ENCODE results near the gene KSR1.
A peak's percentile ranks its signal among the peaks of the same experiment; 100 is the strongest.

The KSR1 gene

GRCh38 chr17:27597783-27598320 is 141.6 kb downstream of the KSR1 start:
- DNase-seq = no peak

GRCh38 chr17:27598337-27599050 is 142.2 kb downstream of the KSR1 start:
- no peak for DNase-seq

- DNase-seq = no peak
Measured at GRCh38 chr17:27600471-27600870, 144.2 kb downstream of the KSR1 start.

GRCh38 chr17:27601069-27601974 is 145.1 kb downstream of the KSR1 start:
- peak; percentile 24 for DNase-seq

GRCh38 chr17:27601975-27602302 is 145.7 kb downstream of the KSR1 start:
- no peak for DNase-seq

- no peak for DNase-seq
Measured at GRCh38 chr17:27602721-27603420, 146.6 kb downstream of the KSR1 start.

- DNase-seq = no peak
Measured at GRCh38 chr17:27603421-27603770, 147.1 kb downstream of the KSR1 start.

- DNase-seq = no peak
Measured at GRCh38 chr17:27603880-27604794, 147.9 kb downstream of the KSR1 start.

GRCh38 chr17:27605409-27605808 is 149.2 kb downstream of the KSR1 start:
- no peak for DNase-seq

- DNase-seq = no peak
Measured at GRCh38 chr17:27607521-27608091, 151.4 kb downstream of the KSR1 start.

- DNase-seq = no peak
Measured at GRCh38 chr17:27608328-27609230, 152.3 kb downstream of the KSR1 start.

GRCh38 chr17:27609611-27610303 is 153.5 kb downstream of the KSR1 start:
- no peak for DNase-seq

GRCh38 chr17:27610304-27610677 is 154.0 kb downstream of the KSR1 start:
- DNase-seq = no peak

- no peak for DNase-seq
Measured at GRCh38 chr17:27612160-27612770, 156.0 kb downstream of the KSR1 start.

- no peak for DNase-seq
Measured at GRCh38 chr17:27613433-27613832, 157.2 kb downstream of the KSR1 start.

- no peak for DNase-seq
Measured at GRCh38 chr17:27615121-27615520, 158.9 kb downstream of the KSR1 start.

GRCh38 chr17:27616414-27616813 is 160.2 kb downstream of the KSR1 start:
- no peak for DNase-seq

- DNase-seq = no peak
Measured at GRCh38 chr17:27618417-27618816, 162.2 kb downstream of the KSR1 start.

GRCh38 chr17:27620721-27621120 is 164.5 kb downstream of the KSR1 start:
- no peak for DNase-seq

GRCh38 chr17:27621536-27621935 is 165.3 kb downstream of the KSR1 start:
- no peak for DNase-seq
